ENCODE data around the gene WDR77. TPM values are rescaled to one million over a fixed set of nuclear protein-coding genes. Genes with fewer than 3 reads are reported as not detected.

WDR77 gene
- total and polyA plus RNA-seq, 2 of the 13 experiments (the other 11 are each of a cell fraction or from before 2014, with no cell fraction given): 90.6 to 108 TPM

DNA sequence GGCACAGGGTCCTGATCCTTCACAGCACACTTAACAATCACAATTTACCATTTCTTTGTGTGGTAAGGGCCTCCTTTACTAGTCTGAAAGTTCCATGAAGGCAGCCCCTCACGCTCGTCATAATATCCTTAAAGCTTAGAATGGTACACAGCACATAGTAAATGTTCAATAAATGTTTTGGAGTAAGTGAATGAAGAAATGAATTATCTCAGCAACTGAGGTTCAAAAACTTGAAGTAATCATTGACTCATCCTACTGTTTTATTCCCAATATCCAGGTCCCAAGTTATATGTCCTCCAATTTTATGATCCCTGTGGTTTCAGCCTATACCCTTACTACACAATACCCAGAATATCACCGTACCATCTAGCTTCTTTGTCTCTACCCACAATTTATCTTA, 22.5 kb upstream of the WDR77 start:
- peaks cover 21% of the 10 kb centered on the region for H3K4me1 ChIP-seq (ENCODE audit: insufficient read depth, low read length)
- no peak overlapping the region for H3K4me2 ChIP-seq (ENCODE audit: low read depth, low read length)
- in situ Hi-C loops (cut with HindIII; ENCODE audit: extremely low pct_ligation_motif_present, low pct_unique_long_range_greater_than_20kb) (no loop called here), intact Hi-C loops (cut with micrococcal nuclease; ENCODE audit: unreplicated experiment) (no loop called here)
- DNase-seq (ENCODE audit: low spot score) (no peak), ATAC-seq (no peak), FAIRE-seq (no peak)
- TF ChIP-seq, protein P1, sequence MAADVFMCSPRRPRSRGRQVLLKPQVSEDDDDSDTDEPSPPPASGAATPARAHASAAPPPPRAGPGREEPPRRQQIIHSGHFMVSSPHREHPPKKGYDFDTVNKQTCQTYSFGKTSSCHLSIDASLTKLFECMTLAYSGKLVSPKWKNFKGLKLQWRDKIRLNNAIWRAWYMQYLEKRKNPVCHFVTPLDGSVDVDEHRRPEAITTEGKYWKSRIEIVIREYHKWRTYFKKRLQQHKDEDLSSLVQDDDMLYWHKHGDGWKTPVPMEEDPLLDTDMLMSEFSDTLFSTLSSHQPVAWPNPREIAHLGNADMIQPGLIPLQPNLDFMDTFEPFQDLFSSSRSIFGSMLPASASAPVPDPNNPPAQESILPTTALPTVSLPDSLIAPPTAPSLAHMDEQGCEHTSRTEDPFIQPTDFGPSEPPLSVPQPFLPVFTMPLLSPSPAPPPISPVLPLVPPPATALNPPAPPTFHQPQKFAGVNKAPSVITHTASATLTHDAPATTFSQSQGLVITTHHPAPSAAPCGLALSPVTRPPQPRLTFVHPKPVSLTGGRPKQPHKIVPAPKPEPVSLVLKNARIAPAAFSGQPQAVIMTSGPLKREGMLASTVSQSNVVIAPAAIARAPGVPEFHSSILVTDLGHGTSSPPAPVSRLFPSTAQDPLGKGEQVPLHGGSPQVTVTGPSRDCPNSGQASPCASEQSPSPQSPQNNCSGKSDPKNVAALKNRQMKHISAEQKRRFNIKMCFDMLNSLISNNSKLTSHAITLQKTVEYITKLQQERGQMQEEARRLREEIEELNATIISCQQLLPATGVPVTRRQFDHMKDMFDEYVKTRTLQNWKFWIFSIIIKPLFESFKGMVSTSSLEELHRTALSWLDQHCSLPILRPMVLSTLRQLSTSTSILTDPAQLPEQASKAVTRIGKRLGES (CRISPR knock-in tag; IDR thresholded peaks at IDR 0.05; ENCODE audit: borderline replicate concordance): no peak
- TF ChIP-seq, protein P2, sequence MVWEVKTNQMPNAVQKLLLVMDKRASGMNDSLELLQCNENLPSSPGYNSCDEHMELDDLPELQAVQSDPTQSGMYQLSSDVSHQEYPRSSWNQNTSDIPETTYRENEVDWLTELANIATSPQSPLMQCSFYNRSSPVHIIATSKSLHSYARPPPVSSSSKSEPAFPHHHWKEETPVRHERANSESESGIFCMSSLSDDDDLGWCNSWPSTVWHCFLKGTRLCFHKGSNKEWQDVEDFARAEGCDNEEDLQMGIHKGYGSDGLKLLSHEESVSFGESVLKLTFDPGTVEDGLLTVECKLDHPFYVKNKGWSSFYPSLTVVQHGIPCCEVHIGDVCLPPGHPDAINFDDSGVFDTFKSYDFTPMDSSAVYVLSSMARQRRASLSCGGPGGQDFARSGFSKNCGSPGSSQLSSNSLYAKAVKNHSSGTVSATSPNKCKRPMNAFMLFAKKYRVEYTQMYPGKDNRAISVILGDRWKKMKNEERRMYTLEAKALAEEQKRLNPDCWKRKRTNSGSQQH (CRISPR knock-in tag; IDR thresholded peaks at IDR 0.05; ENCODE audit: low read depth): no peak
- TF ChIP-seq RFX5 (IDR thresholded peaks at IDR 0.05; ENCODE audit: low read depth, low read length) (no peak), HOXA7 (CRISPR knock-in tag; IDR thresholded peaks at IDR 0.05) (no peak), BRCA1 (CRISPR knock-in tag; IDR thresholded peaks at IDR 0.05) (no peak), PCBP1 (IDR thresholded peaks at IDR 0.05; ENCODE audit: borderline replicate concordance, low read depth, low read length) (no peak), BORCS8-MEF2B (CRISPR knock-in tag; IDR thresholded peaks at IDR 0.05) (no peak)
- TF ChIP-seq, protein P3, sequence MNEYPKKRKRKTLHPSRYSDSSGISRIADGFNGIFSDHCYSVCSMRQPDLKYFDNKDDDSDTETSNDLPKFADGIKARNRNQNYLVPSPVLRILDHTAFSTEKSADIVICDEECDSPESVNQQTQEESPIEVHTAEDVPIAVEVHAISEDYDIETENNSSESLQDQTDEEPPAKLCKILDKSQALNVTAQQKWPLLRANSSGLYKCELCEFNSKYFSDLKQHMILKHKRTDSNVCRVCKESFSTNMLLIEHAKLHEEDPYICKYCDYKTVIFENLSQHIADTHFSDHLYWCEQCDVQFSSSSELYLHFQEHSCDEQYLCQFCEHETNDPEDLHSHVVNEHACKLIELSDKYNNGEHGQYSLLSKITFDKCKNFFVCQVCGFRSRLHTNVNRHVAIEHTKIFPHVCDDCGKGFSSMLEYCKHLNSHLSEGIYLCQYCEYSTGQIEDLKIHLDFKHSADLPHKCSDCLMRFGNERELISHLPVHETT (CRISPR knock-in tag; conservative IDR thresholded peaks at IDR 0.05): no peak
- TF ChIP-seq, protein P4, sequence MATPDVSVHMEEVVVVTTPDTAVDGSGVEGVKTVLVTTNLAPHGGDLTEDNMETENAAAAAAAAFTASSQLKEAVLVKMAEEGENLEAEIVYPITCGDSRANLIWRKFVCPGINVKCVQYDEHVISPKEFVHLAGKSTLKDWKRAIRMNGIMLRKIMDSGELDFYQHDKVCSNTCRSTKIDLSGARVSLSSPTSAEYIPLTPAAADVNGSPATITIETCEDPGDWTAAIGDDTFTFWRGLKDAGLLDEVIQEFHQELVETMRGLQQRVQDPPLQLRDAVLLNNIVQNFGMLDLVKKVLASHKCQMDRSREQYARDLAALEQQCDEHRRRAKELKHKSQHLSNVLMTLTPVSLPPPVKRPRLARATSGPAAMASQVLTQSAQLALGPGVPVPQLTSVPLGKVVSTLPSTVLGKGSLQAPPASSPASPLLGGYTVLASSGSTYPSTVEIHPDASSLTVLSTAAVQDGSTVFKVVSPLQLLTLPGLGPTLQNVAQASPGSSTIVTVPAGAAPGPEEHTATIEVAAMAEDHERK (CRISPR knock-in tag; IDR thresholded peaks at IDR 0.05; ENCODE audit: low read depth): no peak
- TF ChIP-seq, protein P5, sequence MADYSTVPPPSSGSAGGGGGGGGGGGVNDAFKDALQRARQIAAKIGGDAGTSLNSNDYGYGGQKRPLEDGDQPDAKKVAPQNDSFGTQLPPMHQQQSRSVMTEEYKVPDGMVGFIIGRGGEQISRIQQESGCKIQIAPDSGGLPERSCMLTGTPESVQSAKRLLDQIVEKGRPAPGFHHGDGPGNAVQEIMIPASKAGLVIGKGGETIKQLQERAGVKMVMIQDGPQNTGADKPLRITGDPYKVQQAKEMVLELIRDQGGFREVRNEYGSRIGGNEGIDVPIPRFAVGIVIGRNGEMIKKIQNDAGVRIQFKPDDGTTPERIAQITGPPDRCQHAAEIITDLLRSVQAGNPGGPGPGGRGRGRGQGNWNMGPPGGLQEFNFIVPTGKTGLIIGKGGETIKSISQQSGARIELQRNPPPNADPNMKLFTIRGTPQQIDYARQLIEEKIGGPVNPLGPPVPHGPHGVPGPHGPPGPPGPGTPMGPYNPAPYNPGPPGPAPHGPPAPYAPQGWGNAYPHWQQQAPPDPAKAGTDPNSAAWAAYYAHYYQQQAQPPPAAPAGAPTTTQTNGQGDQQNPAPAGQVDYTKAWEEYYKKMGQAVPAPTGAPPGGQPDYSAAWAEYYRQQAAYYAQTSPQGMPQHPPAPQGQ (CRISPR knock-in tag; IDR thresholded peaks at IDR 0.05; ENCODE audit: borderline replicate concordance): no peak
- TF ChIP-seq, protein P6, sequence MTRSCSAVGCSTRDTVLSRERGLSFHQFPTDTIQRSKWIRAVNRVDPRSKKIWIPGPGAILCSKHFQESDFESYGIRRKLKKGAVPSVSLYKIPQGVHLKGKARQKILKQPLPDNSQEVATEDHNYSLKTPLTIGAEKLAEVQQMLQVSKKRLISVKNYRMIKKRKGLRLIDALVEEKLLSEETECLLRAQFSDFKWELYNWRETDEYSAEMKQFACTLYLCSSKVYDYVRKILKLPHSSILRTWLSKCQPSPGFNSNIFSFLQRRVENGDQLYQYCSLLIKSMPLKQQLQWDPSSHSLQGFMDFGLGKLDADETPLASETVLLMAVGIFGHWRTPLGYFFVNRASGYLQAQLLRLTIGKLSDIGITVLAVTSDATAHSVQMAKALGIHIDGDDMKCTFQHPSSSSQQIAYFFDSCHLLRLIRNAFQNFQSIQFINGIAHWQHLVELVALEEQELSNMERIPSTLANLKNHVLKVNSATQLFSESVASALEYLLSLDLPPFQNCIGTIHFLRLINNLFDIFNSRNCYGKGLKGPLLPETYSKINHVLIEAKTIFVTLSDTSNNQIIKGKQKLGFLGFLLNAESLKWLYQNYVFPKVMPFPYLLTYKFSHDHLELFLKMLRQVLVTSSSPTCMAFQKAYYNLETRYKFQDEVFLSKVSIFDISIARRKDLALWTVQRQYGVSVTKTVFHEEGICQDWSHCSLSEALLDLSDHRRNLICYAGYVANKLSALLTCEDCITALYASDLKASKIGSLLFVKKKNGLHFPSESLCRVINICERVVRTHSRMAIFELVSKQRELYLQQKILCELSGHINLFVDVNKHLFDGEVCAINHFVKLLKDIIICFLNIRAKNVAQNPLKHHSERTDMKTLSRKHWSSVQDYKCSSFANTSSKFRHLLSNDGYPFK (CRISPR knock-in tag; IDR thresholded peaks at IDR 0.05; ENCODE audit: borderline replicate concordance): no peak
- no peaks in the 10 kb centered on the region for H3K79me2 ChIP-seq (ENCODE audit: insufficient read depth, low read length)
- ChIA-PET POLR2A (no interaction called here), CTCF (ENCODE audit: low intra/inter-chr PET ratio, low total read pairs) (no interaction called here)
- no peaks in the 10 kb centered on the region for H4K20me1 ChIP-seq (ENCODE audit: insufficient read depth, low read length)
- 98% methylated on average over 3 of the region's 3 CpGs for WGBS (ENCODE audit: low lambda C conversion rate)
- no TSS peak for BruUV-seq (replicated peaks)
- no peak overlapping the region for H3K4me3 ChIP-seq (replicated peaks in 1 of 3; ENCODE audit: insufficient read depth in 1 of 3, low read depth in 2 of 3, low read length in 3 of 3)
- H3K36me3 ChIP-seq (replicated peaks in 1 of 2; ENCODE audit: control insufficient read depth in 1 of 2, insufficient read depth in 2 of 2, low read length in 2 of 2): peaks cover 0 to 1% of the 10 kb centered on the region in 2 experiments; a peak in 1 of 5 replicates
- H3K27ac ChIP-seq (ENCODE audit: extremely low read length, insufficient read depth, low read length): no peak overlapping the region
- no peak overlapping the region for H3K9ac ChIP-seq (ENCODE audit: insufficient read depth, low read depth, low read length)
- H3K9me3 ChIP-seq (ENCODE audit: low read length): no peaks in the 10 kb centered on the region
- no peak overlapping the region for H2AFZ ChIP-seq (ENCODE audit: low read length)
- H3K27me3 ChIP-seq (ENCODE audit: control insufficient read depth in 1 of 2, insufficient read depth in 2 of 2, low read length in 2 of 2): no peaks in the 10 kb centered on the region

All from HepG2 (cell line).